Middle frontal gyrus (tissue), 1 donor: ENCODE measurements around the gene MZF1.

Source experiments
- DNase-seq: peaks from one replicate; pipeline ENCODE4 v3.0.0-alpha.2; 2015; ENCODE audit warnings: low spot score; ENCODE audit errors: extremely low spot score

Gene MZF1

DNA sequence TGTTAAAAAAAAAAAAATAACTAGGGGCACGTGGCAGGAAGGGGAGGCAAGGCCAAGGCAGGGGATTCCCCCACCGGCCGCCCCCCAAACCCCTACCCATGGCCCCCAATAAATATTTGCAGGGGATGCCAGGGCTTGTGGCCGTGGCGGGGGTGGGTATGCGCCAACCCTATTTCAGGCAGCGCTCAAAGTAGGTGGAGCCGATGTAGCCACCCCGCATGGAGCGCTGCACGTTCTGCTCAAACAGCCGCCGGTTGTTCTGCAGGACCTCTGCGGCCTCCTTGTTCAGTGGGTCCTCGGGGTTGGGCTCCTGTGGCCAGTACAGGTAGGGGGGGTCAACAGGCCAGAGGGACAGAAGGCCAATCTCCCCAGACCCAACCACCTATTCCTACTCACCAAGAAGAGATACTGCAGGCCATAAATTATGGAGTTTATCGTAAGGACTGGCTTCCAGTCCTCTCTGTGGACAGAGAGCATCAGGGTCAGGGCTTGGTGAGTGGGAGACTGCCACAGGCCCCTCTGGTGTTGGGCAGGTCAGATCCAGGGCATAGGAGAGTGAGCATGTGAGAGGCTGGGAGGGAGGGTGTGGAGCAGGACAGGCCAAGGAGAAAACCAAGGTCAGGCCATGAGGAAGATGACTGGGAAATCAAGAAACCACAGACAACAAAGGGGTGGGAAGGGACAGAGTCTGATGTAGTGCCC lies 17.1 kb downstream of the MZF1 start:
- DNase-seq, result no peak

GRCh38 chr19:58555369-58555885 lies 17.7 kb downstream of the MZF1 start:
- DNase-seq, result no peak

GRCh38 chr19:58554494-58555368 lies 18.4 kb downstream of the MZF1 start, which contains the start of gene CHMP2A:
Gene CHMP2A, minus strand, starts transcription at chr19:58555105. Its CDS starts 893 bp downstream, at chr19:58554212.
- peak; percentile 94 for DNase-seq

DNA sequence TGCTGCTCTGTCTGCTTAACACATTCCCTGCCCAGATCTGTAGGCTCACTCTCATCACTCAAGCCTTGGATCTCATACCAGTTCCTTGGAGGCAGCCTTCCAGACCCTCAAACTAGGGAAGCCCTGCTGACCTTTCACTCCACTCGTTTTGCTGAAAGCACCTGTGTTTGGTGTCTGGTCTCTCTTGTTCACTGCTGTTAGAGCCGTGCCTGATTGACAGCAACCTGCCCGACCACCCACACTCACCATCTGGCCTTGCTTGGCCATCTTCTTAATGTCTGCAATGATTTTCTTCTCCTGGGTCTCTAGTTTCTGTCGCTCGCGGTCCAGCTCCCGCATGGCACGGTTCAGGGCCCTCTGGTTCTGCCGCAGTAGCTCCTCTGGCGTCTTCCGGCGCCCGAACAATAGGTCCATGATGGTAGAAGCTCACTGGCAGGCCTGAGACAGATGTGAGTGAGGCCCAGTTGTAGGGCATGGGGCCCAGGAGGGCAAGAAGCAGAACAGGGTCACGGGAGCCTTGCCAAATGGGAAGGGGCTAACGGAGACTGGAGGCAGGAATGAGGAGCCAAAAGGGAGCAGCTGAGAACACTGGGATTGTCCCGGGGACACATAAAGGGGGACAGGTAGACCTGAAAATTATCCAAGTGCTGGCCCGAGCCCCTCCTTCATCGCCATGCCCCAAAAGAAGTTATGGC lies 19.2 kb downstream of the MZF1 start:
- DNase-seq, result no peak

DNA sequence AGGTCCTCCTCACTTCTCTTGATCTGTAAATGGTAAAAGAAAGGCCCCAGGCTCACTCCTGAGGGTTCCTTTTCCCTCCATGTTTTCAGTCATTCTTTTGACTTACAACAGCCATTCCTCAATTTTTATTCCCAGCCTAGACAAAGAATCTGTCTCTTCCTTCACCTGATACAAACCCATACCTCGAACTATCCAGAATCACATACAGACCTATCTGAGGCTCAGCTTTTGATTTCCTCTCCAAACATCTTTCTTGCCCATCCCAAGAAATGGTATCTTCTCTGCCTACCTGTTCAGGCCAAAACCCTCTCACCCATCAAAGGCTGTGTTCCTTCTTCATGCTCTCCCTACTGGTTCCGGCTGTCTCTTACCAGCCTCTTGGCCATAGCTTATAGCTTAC lies 20.5 kb downstream of the MZF1 start:
- no peak for DNase-seq

DNA sequence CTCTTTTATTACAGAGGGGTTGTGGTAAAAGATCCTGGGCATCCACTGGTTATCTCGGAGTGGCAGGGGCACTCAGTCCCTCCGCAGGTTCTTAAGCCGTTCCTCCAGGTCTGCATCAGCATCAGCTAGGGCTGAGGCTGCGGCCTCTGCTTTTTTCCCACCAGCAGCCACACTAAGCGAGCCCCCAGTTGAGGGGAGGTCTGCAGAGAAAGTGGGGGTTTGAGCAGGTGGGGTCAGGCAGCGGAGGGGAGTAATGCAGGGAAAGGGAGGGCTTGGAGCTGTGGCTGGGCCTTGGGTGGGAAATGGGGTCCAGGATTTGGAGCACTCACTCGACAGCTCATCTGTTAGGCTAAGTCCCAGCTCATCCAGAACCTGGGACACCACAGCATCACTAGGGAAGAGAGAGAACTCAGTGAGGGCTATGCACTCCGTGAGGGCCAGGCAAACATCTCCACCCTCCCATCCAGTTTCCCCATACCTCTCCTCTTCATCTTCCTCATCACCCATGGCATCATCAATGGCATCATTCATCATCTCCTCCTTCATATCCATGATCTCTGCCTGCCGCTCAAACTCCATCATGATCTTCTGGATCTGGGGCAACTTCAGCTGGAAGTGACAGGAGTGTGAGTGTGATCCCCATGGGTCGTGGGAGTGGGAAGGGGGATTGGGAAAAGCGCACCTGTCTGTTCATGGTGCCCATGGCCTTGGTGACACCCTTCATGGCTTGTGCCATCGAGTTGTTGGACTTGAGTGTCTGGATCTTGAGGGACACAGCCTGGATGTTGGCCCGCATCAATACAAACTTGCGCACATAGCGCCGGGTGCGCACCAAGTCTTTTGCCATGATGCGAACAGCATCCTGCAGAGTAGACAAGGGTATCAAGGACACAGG lies 21.3 kb downstream of the MZF1 start:
- no peak for DNase-seq

DNA sequence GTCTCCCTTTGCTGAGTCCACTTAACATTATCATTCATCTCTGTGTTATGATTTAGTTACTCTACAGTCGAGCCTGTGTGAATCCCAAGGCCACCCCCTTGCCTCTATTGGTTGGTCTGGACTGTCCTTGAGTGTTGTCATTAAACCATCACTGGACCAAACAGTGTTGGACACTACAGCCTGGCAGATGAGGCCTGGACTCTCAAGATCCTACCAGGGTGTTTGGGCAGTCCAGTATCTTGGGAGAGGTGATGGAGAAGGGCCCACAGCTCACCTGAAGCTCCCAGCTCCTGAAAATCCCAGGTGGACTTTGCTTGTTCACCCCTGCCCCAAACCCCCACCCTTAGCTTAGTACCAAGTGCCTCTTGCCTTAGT lies 22.0 kb downstream of the MZF1 start:
- no peak for DNase-seq

- no peak for DNase-seq
Observed at GRCh38 chr19:58550362-58551122, 22.6 kb downstream of the MZF1 start.

DNA sequence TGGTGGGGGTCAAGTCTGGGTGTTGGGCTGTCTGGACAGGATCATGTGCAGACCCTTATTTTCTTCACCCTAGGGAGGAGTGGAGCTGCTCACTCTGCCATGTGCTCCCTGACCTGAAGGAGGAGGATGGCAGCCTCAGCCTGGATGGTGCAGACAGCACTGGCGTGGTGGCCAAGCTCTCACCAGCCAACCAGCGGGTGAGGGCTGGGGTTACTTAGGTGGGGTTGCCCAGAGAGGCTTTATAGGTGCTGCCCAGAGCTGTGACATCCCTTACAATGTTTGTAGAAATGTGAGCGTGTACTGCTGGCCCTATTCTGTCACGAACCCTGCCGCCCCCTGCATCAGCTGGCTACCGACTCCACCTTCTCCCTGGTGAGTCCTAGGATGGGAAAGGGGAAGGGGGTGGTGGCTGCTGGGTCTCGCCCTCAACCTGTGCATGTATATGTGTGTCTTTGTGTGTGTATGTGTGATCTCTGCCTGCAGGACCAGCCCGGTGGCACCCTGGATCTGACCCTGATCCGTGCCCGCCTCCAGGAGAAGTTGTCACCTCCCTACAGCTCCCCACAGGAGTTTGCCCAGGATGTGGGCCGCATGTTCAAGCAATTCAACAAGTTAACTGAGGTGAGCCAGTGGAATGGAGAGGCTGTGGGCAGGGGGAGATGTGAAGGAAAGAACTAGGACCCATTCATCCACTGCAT lies 23.3 kb downstream of the MZF1 start:
- no peak for DNase-seq

- DNase-seq, result no peak
Observed at GRCh38 chr19:58548859-58549663, 24.1 kb downstream of the MZF1 start.

DNA sequence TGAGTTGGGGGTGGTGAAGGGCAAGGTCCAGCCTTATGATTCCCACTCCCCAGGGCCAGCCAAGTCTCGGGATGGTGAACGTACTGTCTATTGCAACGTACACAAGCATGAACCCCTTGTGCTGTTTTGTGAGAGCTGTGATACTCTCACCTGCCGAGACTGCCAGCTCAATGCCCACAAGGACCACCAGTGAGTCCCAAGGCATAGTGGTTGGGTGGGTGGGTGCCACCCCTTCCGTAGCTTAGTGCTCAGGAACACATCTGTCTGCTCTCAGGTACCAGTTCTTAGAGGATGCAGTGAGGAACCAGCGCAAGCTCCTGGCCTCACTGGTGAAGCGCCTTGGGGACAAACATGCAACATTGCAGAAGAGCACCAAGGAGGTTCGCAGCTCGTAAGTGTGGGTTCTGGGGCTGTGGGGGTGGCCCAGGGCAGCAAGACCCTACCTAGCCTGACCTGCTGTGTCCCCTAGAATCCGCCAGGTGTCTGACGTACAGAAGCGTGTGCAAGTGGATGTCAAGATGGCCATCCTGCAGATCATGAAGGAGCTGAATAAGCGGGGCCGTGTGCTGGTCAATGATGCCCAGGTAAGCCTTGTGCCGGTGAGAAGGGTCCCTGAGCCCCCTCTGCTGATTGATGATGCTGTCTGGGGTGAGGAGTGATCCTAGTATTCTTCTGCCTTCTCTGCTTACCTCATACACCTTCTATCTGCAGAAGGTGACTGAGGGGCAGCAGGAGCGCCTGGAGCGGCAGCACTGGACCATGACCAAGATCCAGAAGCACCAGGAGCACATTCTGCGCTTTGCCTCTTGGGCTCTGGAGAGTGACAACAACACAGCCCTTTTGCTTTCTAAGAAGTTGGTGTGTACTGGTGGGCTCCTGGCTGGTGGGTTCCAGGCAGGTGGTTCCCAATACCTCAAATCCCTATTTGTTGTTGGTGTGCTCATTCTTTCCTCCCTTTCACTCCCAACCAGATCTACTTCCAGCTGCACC lies 25.5 kb downstream of the MZF1 start:
- DNase-seq, result no peak

DNA sequence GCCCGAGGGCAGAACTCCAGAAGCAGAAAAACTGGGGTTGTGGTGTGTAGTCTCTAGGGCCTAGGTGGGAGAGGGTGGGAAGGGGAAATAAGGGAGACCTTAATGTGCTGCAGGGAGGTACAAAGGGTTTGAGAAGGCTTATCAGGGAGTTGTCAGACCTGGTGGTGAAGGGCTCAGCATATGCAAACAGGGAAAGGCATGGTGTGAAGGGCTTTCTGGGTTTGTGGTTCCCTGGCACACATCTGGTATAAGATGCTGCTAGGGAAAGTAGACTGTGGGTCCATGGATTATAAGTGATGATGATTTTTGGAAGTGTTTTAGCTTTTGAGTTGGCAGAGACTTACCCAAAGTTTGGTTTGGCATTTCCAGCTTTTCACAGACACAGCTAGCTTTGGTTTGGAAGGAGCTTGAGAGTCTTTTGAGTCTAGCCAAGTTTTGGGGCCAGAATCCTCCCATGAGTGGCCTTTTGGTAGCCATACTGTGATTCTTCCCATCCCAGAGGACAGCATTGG lies 27.1 kb downstream of the MZF1 start:
- DNase-seq, result no peak

GRCh38 chr19:58545286-58546018 lies 27.7 kb downstream of the MZF1 start:
- DNase-seq, result no peak

- DNase-seq, result no peak
Observed at GRCh38 chr19:58544591-58545285, 28.4 kb downstream of the MZF1 start.

DNA sequence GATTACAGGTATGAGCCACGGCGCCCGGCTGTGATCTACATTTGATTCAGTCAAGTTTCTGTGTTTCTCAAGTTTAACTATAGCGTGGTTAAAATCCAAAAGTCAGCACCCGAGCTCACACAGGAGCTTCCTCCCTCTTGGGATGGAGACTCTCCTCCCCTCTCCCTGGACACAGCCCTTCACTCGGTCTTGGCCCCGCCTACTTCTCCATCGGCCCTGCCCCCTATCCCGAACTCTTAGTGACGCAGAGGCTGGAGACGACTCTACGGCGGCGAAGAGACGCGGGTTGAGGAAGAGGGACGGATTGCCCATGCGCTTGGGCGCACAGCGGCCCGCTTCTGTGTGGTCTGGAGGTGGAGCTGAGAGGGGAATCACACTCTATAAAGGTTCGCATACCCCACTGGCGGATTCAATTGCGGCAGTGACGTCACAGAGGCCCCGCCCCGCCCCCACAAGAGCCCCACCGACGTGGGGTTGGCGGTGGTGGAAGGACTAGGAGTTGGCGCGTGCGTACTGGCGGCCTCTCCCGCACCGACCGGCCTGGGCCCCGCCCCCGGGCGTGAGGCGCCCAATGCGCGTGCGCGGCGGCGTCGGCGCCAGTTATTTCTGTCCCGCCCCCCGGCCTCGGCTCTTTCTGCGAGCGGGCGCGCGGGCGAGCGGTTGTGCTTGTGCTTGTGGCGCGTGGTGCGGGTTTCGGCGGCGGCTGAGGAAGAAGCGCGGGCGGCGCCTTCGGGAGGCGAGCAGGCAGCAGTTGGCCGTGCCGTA lies 29.1 kb downstream of the MZF1 start, which contains the start of gene TRIM28:
Gene TRIM28, plus strand, starts transcription at position 239 of the 765 bp plus-strand sequence. CDS start 694 bp downstream, outside the sequence.
- DNase-seq, result peak; percentile 97
